Upper lobe of left lung (tissue), 6 donors: ENCODE measurements around the gene DERL3. TPM values are rescaled to one million over a fixed set of nuclear protein-coding genes. Genes with fewer than 3 reads are reported as not detected.

Experiments
- ATAC-seq, 2 donors: fragments of 200-7000 bp; cut with Tn5 transposase; one replicate each; pipeline ENCODE4 v1.9.1; 2022; ENCODE audit warnings: mild to moderate bottlenecking in 2 of 2, moderate library complexity in 2 of 2; ENCODE audit not compliant: low FRiP score in 2 of 2
- DNase-seq, 2 donors: peaks; one replicate each; pipeline ENCODE4 v3.0.0-alpha.2; 2019 to 2020
- H3K27ac ChIP-seq, 4 donors: fragments of 200-600 bp; sonication (generic); one replicate each; pipeline ENCODE4 v1.5.1; 2016 to 2019
- H3K27me3 ChIP-seq, 4 donors: fragments of 200-600 bp; sonication (generic); one replicate each; pipeline ENCODE4 v1.5.1; 2017 to 2019
- H3K36me3 ChIP-seq, 4 donors: fragments of 200-600 bp; sonication (generic); one replicate each; pipeline ENCODE4 v1.5.1; 2016 to 2019
- H3K4me1 ChIP-seq, 4 donors: fragments of 200-600 bp; sonication (generic); one replicate each; pipeline ENCODE4 v1.5.1; 2018 to 2019
- H3K4me3 ChIP-seq, 4 donors: fragments of 200-600 bp; sonication (generic); one replicate each; pipeline ENCODE4 v1.5.1; 2017 to 2019; ENCODE audit warnings: mild to moderate bottlenecking in 2 of 4, moderate library complexity in 1 of 4
- H3K9me3 ChIP-seq, 4 donors: fragments of 200-600 bp; sonication (generic); one replicate each; pipeline ENCODE4 v1.5.1; 2018 to 2019
- EP300 ChIP-seq, 4 donors: sonication (generic); formaldehyde crosslinking; IDR thresholded peaks; one replicate each; pipeline ENCODE4 v1.5.1; 2017; ENCODE audit warnings: antibody characterized with exemption in 4 of 4, control low read depth in 2 of 4
- POLR2A ChIP-seq, 4 donors: fragments of 450-650 bp; IDR thresholded peaks; one replicate each; pipeline ENCODE4 v1.5.1; 2016 to 2017; ENCODE audit warnings: antibody characterized with exemption in 4 of 4, mild to moderate bottlenecking in 2 of 4
- POLR2AphosphoS5 ChIP-seq, 2 donors: sonication (generic); formaldehyde crosslinking; IDR thresholded peaks; one replicate each; pipeline ENCODE4 v1.5.1; 2017; ENCODE audit warnings: antibody characterized with exemption in 2 of 2
- WGBS, 2 donors: methylation state at CpG; one replicate each; pipeline ENCODE4 v1.1.5; 2017 to 2018; 5-methylcytosine and 5-hydroxymethylcytosine counted together
- total RNA-seq, 6 donors: library from RNA; depleted of rRNA in 4 of 6; stranded (reverse); fragments of >200 nt in 4 of 6; gene quantifications; one replicate each; pipeline versions ENCODE4 v1.1.0 to v1.2.1, GENCODE V29; 2016 to 2021
- TF ChIP-seq, protein P1 (sequence below), 6 experiments: fragments of 450-650 bp in 4 of 6; fragments of 200-600 bp in 2 of 6; sonication (generic) in 2 of 6; IDR thresholded peaks; one replicate each; pipeline ENCODE4 v1.5.1; 2016 to 2019; ENCODE audit warnings: antibody characterized with exemption in 6 of 6
- donor health status: DM: no; HTN: no; CAD: no; lungs with moderate emphysema.
- donor health status: DM: no; HTN: yes; CAD: no; lungs with severe emphysema.

The DERL3 gene
- total RNA-seq, 6 donors from 2014 or later = 1.9 to 14.8 (median 5.5) TPM

DNA sequence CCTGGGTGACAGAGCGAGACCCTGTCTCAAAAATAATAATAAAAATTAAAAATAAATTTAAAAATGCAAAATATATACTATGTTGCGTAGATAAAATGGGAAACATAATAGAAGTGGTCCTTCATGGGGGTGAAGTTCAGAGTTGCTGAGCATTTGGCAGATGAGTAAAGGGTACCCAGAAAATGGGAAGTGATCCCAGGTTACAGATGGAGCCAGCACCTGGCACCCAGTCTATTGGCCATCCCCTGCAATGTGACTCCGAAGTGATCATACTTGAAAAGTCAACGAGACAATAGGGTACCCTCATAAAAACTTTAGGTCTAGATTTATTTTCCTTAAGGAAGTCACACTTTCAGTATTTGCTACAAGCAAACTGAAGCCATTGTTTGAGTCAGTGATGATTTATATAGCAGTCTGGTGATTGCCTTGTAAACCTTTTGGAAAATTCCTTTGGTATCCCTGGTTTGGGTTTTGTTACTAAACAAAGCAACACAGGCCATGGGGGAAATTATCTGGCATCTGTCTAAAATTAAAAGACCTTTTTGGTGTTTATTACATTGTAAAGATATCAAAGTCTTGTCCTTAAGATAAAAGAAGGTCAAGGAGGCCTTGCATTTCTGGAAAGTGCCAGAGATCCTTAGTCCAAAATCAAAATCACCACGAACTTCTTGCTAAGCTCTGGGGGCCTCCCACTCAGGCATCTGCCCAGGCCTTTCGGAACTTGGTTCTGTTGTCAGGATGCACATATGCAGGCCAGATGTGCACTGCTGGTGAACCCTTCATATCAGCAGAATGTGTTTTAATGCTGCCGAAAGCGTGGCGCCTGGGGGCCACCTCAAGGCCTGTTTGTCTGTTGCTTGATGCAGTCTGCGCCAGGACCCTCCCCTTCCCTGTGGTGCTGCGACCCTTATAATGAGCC lies 47.7 kb downstream of the DERL3 start:
- ATAC-seq (peak in 1 of 2 donors; percentile 45), DNase-seq (no peak)
- 55 to 75% methylated on average over 7 to 11 of the region's 11 CpGs for WGBS, 2 donors
- peaks cover 0 to 45% (median 31%) of the 10 kb centered on the region in 4 donors for H3K36me3 ChIP-seq
- H3K4me1 ChIP-seq = peaks cover 21 to 33% (median 22%) of the 10 kb centered on the region in 4 donors
- no peaks in the 10 kb centered on the region for H3K27me3 ChIP-seq
- no peaks in the 10 kb centered on the region for H3K9me3 ChIP-seq
- no peak overlapping the region for H3K27ac ChIP-seq
- TF ChIP-seq, protein P1, sequence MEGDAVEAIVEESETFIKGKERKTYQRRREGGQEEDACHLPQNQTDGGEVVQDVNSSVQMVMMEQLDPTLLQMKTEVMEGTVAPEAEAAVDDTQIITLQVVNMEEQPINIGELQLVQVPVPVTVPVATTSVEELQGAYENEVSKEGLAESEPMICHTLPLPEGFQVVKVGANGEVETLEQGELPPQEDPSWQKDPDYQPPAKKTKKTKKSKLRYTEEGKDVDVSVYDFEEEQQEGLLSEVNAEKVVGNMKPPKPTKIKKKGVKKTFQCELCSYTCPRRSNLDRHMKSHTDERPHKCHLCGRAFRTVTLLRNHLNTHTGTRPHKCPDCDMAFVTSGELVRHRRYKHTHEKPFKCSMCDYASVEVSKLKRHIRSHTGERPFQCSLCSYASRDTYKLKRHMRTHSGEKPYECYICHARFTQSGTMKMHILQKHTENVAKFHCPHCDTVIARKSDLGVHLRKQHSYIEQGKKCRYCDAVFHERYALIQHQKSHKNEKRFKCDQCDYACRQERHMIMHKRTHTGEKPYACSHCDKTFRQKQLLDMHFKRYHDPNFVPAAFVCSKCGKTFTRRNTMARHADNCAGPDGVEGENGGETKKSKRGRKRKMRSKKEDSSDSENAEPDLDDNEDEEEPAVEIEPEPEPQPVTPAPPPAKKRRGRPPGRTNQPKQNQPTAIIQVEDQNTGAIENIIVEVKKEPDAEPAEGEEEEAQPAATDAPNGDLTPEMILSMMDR (IDR thresholded peaks at IDR 0.05) = no peak
- TF ChIP-seq POLR2A (IDR thresholded peaks at IDR 0.05) = no peak
- H3K4me3 ChIP-seq = no peak overlapping the region

GRCh38 chr22:23789638-23790037 lies 49.2 kb downstream of the DERL3 start:
- TF ChIP-seq EP300 (IDR thresholded peaks at IDR 0.05) (no peak), POLR2A (IDR thresholded peaks at IDR 0.05) (no peak), POLR2AphosphoS5 (IDR thresholded peaks at IDR 0.05) (no peak)
- TF ChIP-seq, protein P1 (IDR thresholded peaks at IDR 0.05) = no peak
- 85 to 89% methylated on average over 4 of the region's 4 CpGs for WGBS, 2 donors
- ATAC-seq (no peak), DNase-seq (no peak)
- Histone ChIP-seq H3K36me3 (peaks cover 0 to 31% (median 18%) of the 10 kb centered on the region in 4 donors), H3K27ac (no peak overlapping the region), H3K4me3 (no peak overlapping the region), H3K9me3 (no peaks in the 10 kb centered on the region), H3K27me3 (no peaks in the 10 kb centered on the region), H3K4me1 (peaks cover 22 to 35% (median 22%) of the 10 kb centered on the region in 4 donors)

- H3K27ac ChIP-seq = no peak overlapping the region
- 75 to 82% methylated on average over 4 of the region's 4 CpGs for WGBS, 2 donors
- no peak for TF ChIP-seq EP300 (IDR thresholded peaks at IDR 0.05)
- no peak for TF ChIP-seq POLR2A (IDR thresholded peaks at IDR 0.05)
- TF ChIP-seq POLR2AphosphoS5 (IDR thresholded peaks at IDR 0.05) = no peak
- TF ChIP-seq, protein P1 (IDR thresholded peaks at IDR 0.05) = no peak
- no peak for ATAC-seq
- no peak overlapping the region for H3K4me3 ChIP-seq
- no peaks in the 10 kb centered on the region for H3K27me3 ChIP-seq
- H3K9me3 ChIP-seq = no peaks in the 10 kb centered on the region
- peaks cover 0 to 25% (median 12%) of the 10 kb centered on the region in 4 donors for H3K36me3 ChIP-seq
- H3K4me1 ChIP-seq = peaks cover 22 to 35% (median 22%) of the 10 kb centered on the region in 4 donors
- DNase-seq = no peak
Measured at GRCh38 chr22:23789121-23789520, 49.7 kb downstream of the DERL3 start.

DNA sequence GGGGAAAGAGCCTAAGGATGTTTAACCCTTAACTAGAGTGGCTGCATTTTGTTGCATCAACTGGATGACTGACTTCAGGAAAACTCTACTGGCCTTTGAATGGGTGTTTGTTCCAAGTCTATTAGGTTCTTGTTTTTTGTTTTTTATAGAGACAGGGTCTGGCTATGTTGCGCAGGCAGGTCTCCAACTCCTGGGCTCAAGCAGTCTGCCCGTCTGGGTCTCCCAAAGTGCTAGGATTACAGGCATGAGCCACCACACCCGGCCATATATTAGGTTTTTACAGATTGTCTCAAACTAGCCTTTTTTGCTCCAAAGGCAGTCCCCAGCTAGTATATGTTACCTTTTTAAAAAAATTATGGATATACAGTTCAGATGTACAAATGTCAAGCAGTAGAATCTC lies 50.9 kb downstream of the DERL3 start:
- TF ChIP-seq, protein P1 (IDR thresholded peaks at IDR 0.05) = no peak
- no peak for TF ChIP-seq EP300 (IDR thresholded peaks at IDR 0.05)
- TF ChIP-seq POLR2AphosphoS5 (IDR thresholded peaks at IDR 0.05) = no peak
- no peak for TF ChIP-seq POLR2A (IDR thresholded peaks at IDR 0.05)
- Histone ChIP-seq H3K27ac (peak overlapping the region in 1 of 4 donors; percentile 99), H3K27me3 (no peaks in the 10 kb centered on the region), H3K36me3 (peaks cover 0 to 13% (median 5%) of the 10 kb centered on the region in 4 donors), H3K9me3 (no peaks in the 10 kb centered on the region), H3K4me1 (peaks cover 22 to 35% (median 22%) of the 10 kb centered on the region in 4 donors), H3K4me3 (peak overlapping the region in 3 of 4 donors; percentile 59 to 96 (median 92))
- WGBS, 2 donors = 54 to 64% methylated on average over 3 of the region's 3 CpGs
- ATAC-seq = no peak
- DNase-seq = no peak
